Liver (tissue), 9 donors: ENCODE measurements around the gene FLOT2. TPM values are rescaled to one million over a fixed set of nuclear protein-coding genes. Genes with fewer than 3 reads are reported as not detected.

Experiments
- DNase-seq: peaks from one replicate; pipeline ENCODE4 v3.0.0-alpha.2; 2017; ENCODE audit warnings: low spot score
- H3K27ac ChIP-seq, 2 donors: one replicate each; pipeline ENCODE4 v1.7.0; 2013; ENCODE audit warnings: inconsistent platforms in 2 of 2, low read length in 2 of 2, control low read depth in 1 of 2, low read depth in 1 of 2, mild to moderate bottlenecking in 1 of 2
- H3K27me3 ChIP-seq, 4 donors: one replicate each; pipeline versions ENCODE4 v1.6.1 to v1.7.0; 2013; ENCODE audit warnings: low read length in 3 of 4, inconsistent platforms in 1 of 4, mild to moderate bottlenecking in 1 of 4, moderate library complexity in 1 of 4; ENCODE audit not compliant: control insufficient read depth in 4 of 4, insufficient read depth in 4 of 4
- H3K36me3 ChIP-seq, 4 donors: one replicate each; pipeline versions ENCODE4 v1.6.1 to v1.7.0; 2013; ENCODE audit warnings: low read length in 3 of 4, mild to moderate bottlenecking in 3 of 4, low read depth in 1 of 4, moderate library complexity in 1 of 4; ENCODE audit not compliant: control insufficient read depth in 4 of 4, insufficient read depth in 3 of 4
- H3K4me1 ChIP-seq, 4 donors: one replicate each; pipeline versions ENCODE4 v1.6.1 to v1.7.0; 2013; ENCODE audit warnings: low read length in 3 of 4, mild to moderate bottlenecking in 3 of 4, moderate library complexity in 1 of 4; ENCODE audit not compliant: control insufficient read depth in 4 of 4, insufficient read depth in 4 of 4
- H3K4me3 ChIP-seq, 3 donors: one replicate each; pipeline versions ENCODE4 v1.6.1 to v1.7.0; 2013; ENCODE audit warnings: low read length in 3 of 3, control low read depth in 1 of 3, low read depth in 1 of 3, mild to moderate bottlenecking in 1 of 3
- H3K9ac ChIP-seq, 2 donors: one replicate each; pipeline ENCODE4 v1.7.0; 2013; ENCODE audit warnings: low read length in 2 of 2, mild to moderate bottlenecking in 2 of 2, moderate library complexity in 2 of 2, control low read depth in 1 of 2, low read depth in 1 of 2
- H3K9me3 ChIP-seq, 4 donors: one replicate each; pipeline versions ENCODE4 v1.6.1 to v1.7.0; 2013; ENCODE audit warnings: low read length in 3 of 4; ENCODE audit not compliant: control insufficient read depth in 4 of 4
- ATF3 ChIP-seq: IDR thresholded peaks from 2 replicates; pipeline ENCODE4 v1.6.1; 2016; ENCODE audit warnings: antibody characterized with exemption
- CTCF ChIP-seq: fragments of 150-350 bp; IDR thresholded peaks from 2 replicates; pipeline ENCODE4 v1.5.1; 2017; ENCODE audit warnings: improper control_type of control experiment, low read depth, low read length; ENCODE audit not compliant: missing input control
- EGR1 ChIP-seq, 2 donors: IDR thresholded peaks; 2 replicates each; pipeline ENCODE4 v1.6.1; 2016 to 2018; ENCODE audit warnings: antibody characterized with exemption in 2 of 2, low read depth in 2 of 2
- FOXA1 ChIP-seq: IDR thresholded peaks from 2 replicates; pipeline ENCODE4 v1.6.1; 2016; ENCODE audit warnings: antibody characterized with exemption
- FOXA2 ChIP-seq: IDR thresholded peaks from 2 replicates; pipeline ENCODE4 v1.6.1; 2016; ENCODE audit warnings: antibody characterized with exemption
- GABPA ChIP-seq, 2 donors: IDR thresholded peaks in 1 of 2; conservative IDR thresholded peaks in 1 of 2; 2 replicates each; pipeline ENCODE4 v1.6.1; 2016; ENCODE audit warnings: antibody characterized with exemption in 2 of 2, mild to moderate bottlenecking in 1 of 2, moderate library complexity in 1 of 2
- HNF4A ChIP-seq, 2 donors: conservative IDR thresholded peaks; 2 replicates each; pipeline ENCODE4 v1.6.1; 2016; ENCODE audit warnings: antibody characterized with exemption in 2 of 2, mild to moderate bottlenecking in 2 of 2
- HNF4G ChIP-seq: IDR thresholded peaks from 2 replicates; pipeline ENCODE4 v1.6.1; 2016; ENCODE audit warnings: antibody characterized with exemption
- JUND ChIP-seq, 2 donors: IDR thresholded peaks; 2 replicates each; pipeline ENCODE4 v1.6.1; 2016; ENCODE audit warnings: antibody characterized with exemption in 2 of 2
- NR2F2 ChIP-seq: IDR thresholded peaks from 2 replicates; pipeline ENCODE4 v1.6.1; 2016; ENCODE audit warnings: antibody characterized with exemption
- RAD21 ChIP-seq, 2 donors: IDR thresholded peaks; 2 replicates each; pipeline ENCODE4 v1.6.1; 2016; ENCODE audit warnings: antibody characterized with exemption in 2 of 2, mild to moderate bottlenecking in 2 of 2
- REST ChIP-seq: IDR thresholded peaks from 2 replicates; pipeline ENCODE4 v1.6.1; 2016; ENCODE audit warnings: antibody characterized with exemption, mild to moderate bottlenecking
- RXRA ChIP-seq, 2 donors: IDR thresholded peaks; 2 replicates each; pipeline ENCODE4 v1.6.1; 2017 to 2018; ENCODE audit warnings: antibody characterized with exemption in 2 of 2, mild to moderate bottlenecking in 1 of 2
- SP1 ChIP-seq: IDR thresholded peaks from 2 replicates; pipeline ENCODE4 v1.6.1; 2018; ENCODE audit warnings: antibody characterized with exemption, mild to moderate bottlenecking
- TAF1 ChIP-seq: conservative IDR thresholded peaks from 2 replicates; pipeline ENCODE4 v1.6.1; 2016; ENCODE audit warnings: antibody characterized with exemption, mild to moderate bottlenecking
- YY1 ChIP-seq: IDR thresholded peaks from 2 replicates; pipeline ENCODE4 v1.6.1; 2016; ENCODE audit warnings: antibody characterized with exemption, mild to moderate bottlenecking
- WGBS: extraction: QIAGEN DNeasy Blood & Tissue Kit; methylation state at CpG from one replicate; pipeline ENCODE4 v1.1.7; 2013; 5-methylcytosine and 5-hydroxymethylcytosine counted together
- polyA plus RNA-seq, 2 donors: library from polyadenylated mRNA; stranded (reverse) in 1 of 2; unstranded in 1 of 2; fragments of 200-250 nt in 1 of 2; fragments of >200 nt in 1 of 2; fragmentation: Nextera tagmentation in 1 of 2; extraction: Ambion mirVana in 1 of 2; gene quantifications; one replicate each; pipeline versions ENCODE4 v1.2.1 to v1.2.3, GENCODE V29; 2013 to 2015
- total RNA-seq, 2 donors: library from RNA; depleted of rRNA; stranded (reverse); fragments of >200 nt; gene quantifications; one replicate each; pipeline ENCODE4 v1.2.3, GENCODE V29; 2014
- TF ChIP-seq, protein P1 (sequence below): IDR thresholded peaks from 2 replicates; pipeline ENCODE4 v1.6.1; 2016; ENCODE audit warnings: antibody characterized with exemption
- TF ChIP-seq, protein P2 (sequence below): IDR thresholded peaks from 2 replicates; pipeline ENCODE4 v1.6.1; 2016; ENCODE audit warnings: antibody characterized with exemption
- donor health status: healthy.
- donor health status: healthy.
- donor health status: healthy.
- donor health status: healthy.
- donor health status: healthy.

FLOT2 gene
- total and polyA plus RNA-seq, 4 donors, result 61.6 to 100 (median 69.4) TPM

GRCh38 chr17:28892024-28892423 is 5.5 kb downstream of the FLOT2 start:
- peaks cover 0 to 6% (median 2%) of the 10 kb centered on the region in 4 donors for H3K36me3 ChIP-seq
- H3K9me3 ChIP-seq, result no peaks in the 10 kb centered on the region
- H3K9ac ChIP-seq, result no peak overlapping the region
- DNase-seq, result no peak
- TF ChIP-seq GABPA (IDR thresholded peaks at IDR 0.05 in 1 of 2, conservative IDR thresholded peaks at IDR 0.05 in 1 of 2) (no peak), EGR1 (IDR thresholded peaks at IDR 0.05; ENCODE audit: low read depth in 2 of 2) (no peak), YY1 (no peak), RAD21 (IDR thresholded peaks at IDR 0.05) (no peak), REST (no peak), NR2F2 (no peak), TAF1 (no peak), ATF3 (no peak), RXRA (IDR thresholded peaks at IDR 0.05) (no peak), CTCF (no peak), FOXA2 (no peak), JUND (IDR thresholded peaks at IDR 0.05) (no peak), FOXA1 (no peak)
- TF ChIP-seq, protein P1, sequence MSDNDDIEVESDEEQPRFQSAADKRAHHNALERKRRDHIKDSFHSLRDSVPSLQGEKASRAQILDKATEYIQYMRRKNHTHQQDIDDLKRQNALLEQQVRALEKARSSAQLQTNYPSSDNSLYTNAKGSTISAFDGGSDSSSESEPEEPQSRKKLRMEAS, result no peak
- TF ChIP-seq, protein P2, sequence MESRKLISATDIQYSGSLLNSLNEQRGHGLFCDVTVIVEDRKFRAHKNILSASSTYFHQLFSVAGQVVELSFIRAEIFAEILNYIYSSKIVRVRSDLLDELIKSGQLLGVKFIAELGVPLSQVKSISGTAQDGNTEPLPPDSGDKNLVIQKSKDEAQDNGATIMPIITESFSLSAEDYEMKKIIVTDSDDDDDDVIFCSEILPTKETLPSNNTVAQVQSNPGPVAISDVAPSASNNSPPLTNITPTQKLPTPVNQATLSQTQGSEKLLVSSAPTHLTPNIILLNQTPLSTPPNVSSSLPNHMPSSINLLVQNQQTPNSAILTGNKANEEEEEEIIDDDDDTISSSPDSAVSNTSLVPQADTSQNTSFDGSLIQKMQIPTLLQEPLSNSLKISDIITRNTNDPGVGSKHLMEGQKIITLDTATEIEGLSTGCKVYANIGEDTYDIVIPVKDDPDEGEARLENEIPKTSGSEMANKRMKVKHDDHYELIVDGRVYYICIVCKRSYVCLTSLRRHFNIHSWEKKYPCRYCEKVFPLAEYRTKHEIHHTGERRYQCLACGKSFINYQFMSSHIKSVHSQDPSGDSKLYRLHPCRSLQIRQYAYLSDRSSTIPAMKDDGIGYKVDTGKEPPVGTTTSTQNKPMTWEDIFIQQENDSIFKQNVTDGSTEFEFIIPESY, result no peak
- H3K4me1 ChIP-seq, result peaks cover 11 to 20% (median 18%) of the 10 kb centered on the region in 4 donors
- 91% methylated on average over 4 of the region's 4 CpGs for WGBS
- no peak overlapping the region for H3K27ac ChIP-seq
- no peak overlapping the region for H3K4me3 ChIP-seq
- H3K27me3 ChIP-seq, result no peaks in the 10 kb centered on the region

DNA sequence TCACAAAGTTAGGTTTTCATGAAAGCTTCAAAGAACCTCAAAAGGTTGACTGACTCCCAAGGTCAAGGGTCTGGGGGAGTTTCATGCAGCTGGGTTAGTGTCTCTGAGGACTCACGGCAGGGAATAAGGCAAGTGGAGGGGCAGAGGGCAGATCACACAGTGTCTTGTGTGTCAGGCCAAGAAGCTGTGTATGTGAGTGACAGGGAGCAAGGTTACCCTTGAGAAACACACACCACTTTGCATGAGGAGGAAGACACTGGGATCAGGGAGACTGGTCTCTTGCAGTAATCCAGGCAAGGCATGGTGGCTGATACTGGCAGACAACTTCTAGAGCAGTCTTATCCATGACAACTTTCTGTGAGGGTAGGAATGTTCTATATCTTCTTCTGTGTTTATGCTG is 6.3 kb downstream of the FLOT2 start:
- H3K4me1 ChIP-seq, result peaks cover 9 to 19% (median 15%) of the 10 kb centered on the region in 4 donors
- H3K27me3 ChIP-seq, result no peaks in the 10 kb centered on the region
- no peak for DNase-seq
- no peak overlapping the region for H3K4me3 ChIP-seq
- peaks cover 0 to 6% (median 2%) of the 10 kb centered on the region in 4 donors for H3K36me3 ChIP-seq
- no peaks in the 10 kb centered on the region for H3K9me3 ChIP-seq
- H3K27ac ChIP-seq, result no peak overlapping the region
- no peak overlapping the region for H3K9ac ChIP-seq
- 90% methylated on average over 1 of the region's 1 CpG for WGBS
- TF ChIP-seq ATF3 (no peak), YY1 (no peak), HNF4G (no peak), NR2F2 (no peak), RAD21 (IDR thresholded peaks at IDR 0.05) (no peak), GABPA (IDR thresholded peaks at IDR 0.05 in 1 of 2, conservative IDR thresholded peaks at IDR 0.05 in 1 of 2) (no peak), TAF1 (no peak), SP1 (no peak), EGR1 (IDR thresholded peaks at IDR 0.05; ENCODE audit: low read depth in 2 of 2) (no peak), RXRA (IDR thresholded peaks at IDR 0.05) (no peak), HNF4A (conservative IDR thresholded peaks at IDR 0.05) (no peak), CTCF (no peak), FOXA2 (no peak), JUND (IDR thresholded peaks at IDR 0.05) (no peak)
- TF ChIP-seq, protein P2, result no peak
